HG02678 (cell line): ENCODE data around the gene ANKRD11.
"Not testable (repeated sequence)": the region's sequence is repeated elsewhere in the genome, so short reads cannot be mapped to it uniquely, and the experiment has no call there.

Experiments
- ATAC-seq: cut with Tn5 transposase; IDR thresholded peaks from one replicate; pipeline ENCODE4 v1.9.1; 2021; ENCODE audit warnings: mild to moderate bottlenecking, moderate library complexity; ENCODE audit not compliant: unreplicated experiment

The ANKRD11 gene

GRCh38 chr16:89257281-89257731 lies 233.1 kb downstream of the ANKRD11 start:
- ATAC-seq, result no peak

GRCh38 chr16:89256651-89257254 lies 233.6 kb downstream of the ANKRD11 start:
- no peak for ATAC-seq

- ATAC-seq, result no peak
Measured at GRCh38 chr16:89253548-89254287, 236.6 kb downstream of the ANKRD11 start.

GRCh38 chr16:89248196-89248982 lies 242.0 kb downstream of the ANKRD11 start:
- no peak for ATAC-seq

- ATAC-seq, result not testable (repeated sequence)
Measured at GRCh38 chr16:89247734-89248075, 242.7 kb downstream of the ANKRD11 start.

- ATAC-seq, result peak; percentile 79
Measured at GRCh38 chr16:89246903-89247733, 243.2 kb downstream of the ANKRD11 start.

GRCh38 chr16:89246383-89246902 lies 243.9 kb downstream of the ANKRD11 start:
- ATAC-seq, result no peak

- ATAC-seq, result no peak
Measured at GRCh38 chr16:89244754-89245153, 245.6 kb downstream of the ANKRD11 start.

- not testable (repeated sequence) for ATAC-seq
Measured at GRCh38 chr16:89244264-89244663, 246.1 kb downstream of the ANKRD11 start.

GRCh38 chr16:89243664-89244063 lies 246.7 kb downstream of the ANKRD11 start:
- no peak for ATAC-seq

GRCh38 chr16:89242795-89243200 lies 247.6 kb downstream of the ANKRD11 start:
- ATAC-seq, result no peak

- ATAC-seq, result peak; percentile 73
Measured at GRCh38 chr16:89241187-89242007, 249.0 kb downstream of the ANKRD11 start.

- ATAC-seq, result no peak
Measured at GRCh38 chr16:89237733-89238132, 252.6 kb downstream of the ANKRD11 start.

- ATAC-seq, result no peak
Measured at GRCh38 chr16:89233678-89234490, 256.5 kb downstream of the ANKRD11 start.

GRCh38 chr16:89232107-89232506 lies 258.3 kb downstream of the ANKRD11 start:
- ATAC-seq, result no peak

- ATAC-seq, result no peak
Measured at GRCh38 chr16:89230255-89230654, 260.1 kb downstream of the ANKRD11 start.

- no peak for ATAC-seq
Measured at GRCh38 chr16:89224665-89225064, 265.7 kb downstream of the ANKRD11 start.

GRCh38 chr16:89222931-89223330 lies 267.4 kb downstream of the ANKRD11 start:
- no peak for ATAC-seq

GRCh38 chr16:89221604-89222003 lies 268.8 kb downstream of the ANKRD11 start:
- ATAC-seq, result no peak
